PC-9 (cell line): ENCODE results near the gene EDARADD. TPM values are rescaled to one million over a fixed set of nuclear protein-coding genes. Genes with fewer than 3 reads are reported as not detected.
"Not testable (repeated sequence)": the region's sequence is repeated elsewhere in the genome, so short reads cannot be mapped to it uniquely, and the experiment has no call there.

Experiments used
- BruUV-seq: library from RNA; stranded (reverse); fragments of 400-500 nt; replicated peaks from 2 replicates; lab custom pipeline; 2021; lab: Mats Ljungman, UMichigan
- CTCF ChIA-PET: fragments of 300-600 bp; sonication (Branson Sonifier 250); formaldehyde crosslinking; loops from one replicate; lab custom pipeline; 2022; ENCODE audit warnings: antibody characterized with exemption; lab: Charles Lee
- POLR2A ChIA-PET: fragments of 300-600 bp; sonication (Branson Sonifier 250); formaldehyde crosslinking; loops from one replicate; lab custom pipeline; 2022; ENCODE audit warnings: antibody characterized with exemption; ENCODE audit not compliant: unreplicated experiment; lab: Charles Lee
- DNase-seq, 2 experiments: peaks; one replicate each; pipeline versions ENCODE4 v3.0.0 to v3.0.0-alpha.2; 2015 to 2022; ENCODE audit warnings: mixed read lengths in 1 of 2
- H2AFZ ChIP-seq: fragments of 200-600 bp; sonication (generic); 2 replicates; pipeline ENCODE4 v1.8.1; 2017; ENCODE audit warnings: antibody characterized with exemption
- H3F3A ChIP-seq: fragments of 200-600 bp; sonication (generic); 2 replicates; pipeline ENCODE4 v1.8.1; 2017; ENCODE audit warnings: antibody characterized with exemption, mild to moderate bottlenecking, low read depth; ENCODE audit not compliant: insufficient read depth
- H3K27ac ChIP-seq: fragments of 200-600 bp; sonication (generic); 2 replicates; pipeline ENCODE4 v1.6.1; 2016; ENCODE audit warnings: mixed run types
- H3K27me3 ChIP-seq: fragments of 200-600 bp; sonication (generic); 2 replicates; pipeline ENCODE4 v1.6.1; 2016; ENCODE audit warnings: low read depth, mixed run types; ENCODE audit not compliant: insufficient read depth
- H3K36me3 ChIP-seq: fragments of 200-600 bp; sonication (generic); 2 replicates; pipeline ENCODE4 v1.6.1; 2016; ENCODE audit warnings: low read depth, mixed run types
- H3K4me1 ChIP-seq: fragments of 200-600 bp; sonication (generic); replicated peaks from 2 replicates; pipeline ENCODE4 v1.6.1; 2016; ENCODE audit warnings: mixed run types; ENCODE audit not compliant: insufficient read depth
- H3K4me2 ChIP-seq: fragments of 200-600 bp; sonication (generic); 2 replicates; pipeline ENCODE4 v1.6.1; 2017; ENCODE audit warnings: mixed run types
- H3K4me3 ChIP-seq: fragments of 200-600 bp; sonication (generic); 2 replicates; pipeline ENCODE4 v1.6.1; 2016; ENCODE audit warnings: mixed run types
- H3K79me2 ChIP-seq: fragments of 200-600 bp; sonication (generic); 2 replicates; pipeline ENCODE4 v1.6.1; 2017; ENCODE audit warnings: low read depth, mixed run types
- H3K9me2 ChIP-seq: fragments of 200-600 bp; sonication (generic); 2 replicates; pipeline ENCODE4 v1.8.1; 2017; ENCODE audit warnings: mild to moderate bottlenecking; ENCODE audit not compliant: insufficient read depth
- H3K9me3 ChIP-seq: fragments of 200-600 bp; sonication (generic); 2 replicates; pipeline ENCODE4 v1.8.1; 2016; ENCODE audit warnings: low read depth; ENCODE audit not compliant: insufficient read depth
- H4K20me1 ChIP-seq: fragments of 200-600 bp; sonication (generic); 2 replicates; pipeline ENCODE4 v1.8.1; 2017; ENCODE audit not compliant: insufficient read depth
- EZH2 ChIP-seq: fragments of 200-600 bp; sonication (generic); IDR thresholded peaks from 2 replicates; pipeline ENCODE4 v1.8.0; 2017; ENCODE audit warnings: antibody characterized with exemption, low read depth
- intact Hi-C: fragments of 100-400 bp; cut with micrococcal nuclease; formaldehyde crosslinking; loops from one replicate; pipeline ENCODE4 v1.10.0; 2022; ENCODE audit not compliant: unreplicated experiment
- total RNA-seq: library from RNA; stranded (reverse); gene quantifications from 2 replicates; pipeline ENCODE4 v1.2.3, GENCODE V29; 2021
- TF ChIP-seq, protein P1 (sequence below): fragments of 200-600 bp; sonication (generic); conservative IDR thresholded peaks from 2 replicates; pipeline ENCODE4 v1.6.1; 2017; ENCODE audit warnings: mixed run types, antibody characterized with exemption, mild to moderate bottlenecking, moderate library complexity

The EDARADD gene
- total RNA-seq, 1 experiment from 2014 or later, result not detected

DNA sequence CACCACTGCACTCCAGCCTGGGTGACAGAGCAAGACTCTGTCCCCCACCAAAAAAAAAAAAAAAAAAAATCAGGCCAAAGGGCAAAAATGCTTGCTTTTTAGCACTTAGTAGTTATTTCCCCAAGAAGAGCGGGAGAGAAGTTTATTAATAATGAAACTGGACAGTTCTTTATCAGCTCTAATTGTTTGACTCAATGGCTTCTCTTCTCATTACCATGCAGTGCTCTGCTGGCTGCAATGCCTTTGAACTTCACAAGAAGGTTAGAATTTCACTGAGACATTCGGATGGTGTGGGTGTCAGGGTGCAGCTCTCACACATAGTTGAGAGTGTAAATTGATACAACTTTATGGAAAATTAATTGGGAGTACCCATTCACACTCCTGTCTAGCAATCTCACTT is 63.7 kb downstream of the EDARADD start:
- DNase-seq, result no peak
- Histone ChIP-seq H3K4me1 (peaks cover 7% of the 10 kb centered on the region; the same call in 1 of the 2 replicates), H3K27ac (no peak overlapping the region), H3F3A (no peaks in the 10 kb centered on the region), H3K9me2 (no peaks in the 10 kb centered on the region), H3K4me2 (no peak overlapping the region), H3K27me3 (no peaks in the 10 kb centered on the region), H2AFZ (no peak overlapping the region), H3K4me3 (no peak overlapping the region), H3K9me3 (no peaks in the 10 kb centered on the region), H3K79me2 (no peaks in the 10 kb centered on the region), H3K36me3 (no peaks in the 10 kb centered on the region), H4K20me1 (no peaks in the 10 kb centered on the region)
- POLR2A ChIA-PET, result no interaction called here
- BruUV-seq, result no TSS peak
- intact Hi-C loops, result no loop called here
- TF ChIP-seq, protein P1, sequence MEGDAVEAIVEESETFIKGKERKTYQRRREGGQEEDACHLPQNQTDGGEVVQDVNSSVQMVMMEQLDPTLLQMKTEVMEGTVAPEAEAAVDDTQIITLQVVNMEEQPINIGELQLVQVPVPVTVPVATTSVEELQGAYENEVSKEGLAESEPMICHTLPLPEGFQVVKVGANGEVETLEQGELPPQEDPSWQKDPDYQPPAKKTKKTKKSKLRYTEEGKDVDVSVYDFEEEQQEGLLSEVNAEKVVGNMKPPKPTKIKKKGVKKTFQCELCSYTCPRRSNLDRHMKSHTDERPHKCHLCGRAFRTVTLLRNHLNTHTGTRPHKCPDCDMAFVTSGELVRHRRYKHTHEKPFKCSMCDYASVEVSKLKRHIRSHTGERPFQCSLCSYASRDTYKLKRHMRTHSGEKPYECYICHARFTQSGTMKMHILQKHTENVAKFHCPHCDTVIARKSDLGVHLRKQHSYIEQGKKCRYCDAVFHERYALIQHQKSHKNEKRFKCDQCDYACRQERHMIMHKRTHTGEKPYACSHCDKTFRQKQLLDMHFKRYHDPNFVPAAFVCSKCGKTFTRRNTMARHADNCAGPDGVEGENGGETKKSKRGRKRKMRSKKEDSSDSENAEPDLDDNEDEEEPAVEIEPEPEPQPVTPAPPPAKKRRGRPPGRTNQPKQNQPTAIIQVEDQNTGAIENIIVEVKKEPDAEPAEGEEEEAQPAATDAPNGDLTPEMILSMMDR, result no peak
- TF ChIP-seq EZH2, result no peak
- CTCF ChIA-PET, result no interaction called here

DNA sequence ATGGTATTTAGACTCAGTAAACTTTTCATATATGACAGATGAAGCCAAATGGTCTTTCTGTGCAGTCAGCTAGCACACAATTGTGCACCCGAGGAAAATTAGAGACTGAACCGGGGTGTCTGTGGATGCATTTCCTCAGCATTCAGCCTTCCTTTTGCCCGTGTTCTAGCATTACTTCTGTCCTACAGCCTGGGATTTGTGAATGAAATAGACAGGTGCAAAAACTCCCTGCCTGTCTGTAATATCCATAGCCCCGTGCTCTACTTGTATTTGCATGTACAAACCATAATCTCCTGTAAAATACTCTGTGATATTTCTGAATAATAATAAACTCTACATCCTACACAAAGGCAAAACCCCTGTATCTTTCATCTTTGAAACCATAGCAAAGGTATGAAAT is 64.9 kb downstream of the EDARADD start:
- intact Hi-C loops, result no loop called here
- BruUV-seq, result no TSS peak
- POLR2A ChIA-PET, result no interaction called here
- no peak overlapping the region for H3K4me3 ChIP-seq
- peaks cover 7% of the 10 kb centered on the region; the same call in 1 of the 2 replicates for H3K4me1 ChIP-seq
- H3F3A ChIP-seq, result no peaks in the 10 kb centered on the region
- no peak overlapping the region for H3K4me2 ChIP-seq
- no peak overlapping the region for H2AFZ ChIP-seq
- no peaks in the 10 kb centered on the region for H3K36me3 ChIP-seq
- no peak for DNase-seq
- H3K9me3 ChIP-seq, result no peaks in the 10 kb centered on the region
- H3K27ac ChIP-seq, result no peak overlapping the region
- no peak for TF ChIP-seq EZH2
- TF ChIP-seq, protein P1, result no peak
- no peaks in the 10 kb centered on the region for H3K9me2 ChIP-seq
- no peaks in the 10 kb centered on the region for H4K20me1 ChIP-seq
- no peaks in the 10 kb centered on the region for H3K79me2 ChIP-seq
- CTCF ChIA-PET, result no interaction called here
- no peaks in the 10 kb centered on the region for H3K27me3 ChIP-seq

DNA sequence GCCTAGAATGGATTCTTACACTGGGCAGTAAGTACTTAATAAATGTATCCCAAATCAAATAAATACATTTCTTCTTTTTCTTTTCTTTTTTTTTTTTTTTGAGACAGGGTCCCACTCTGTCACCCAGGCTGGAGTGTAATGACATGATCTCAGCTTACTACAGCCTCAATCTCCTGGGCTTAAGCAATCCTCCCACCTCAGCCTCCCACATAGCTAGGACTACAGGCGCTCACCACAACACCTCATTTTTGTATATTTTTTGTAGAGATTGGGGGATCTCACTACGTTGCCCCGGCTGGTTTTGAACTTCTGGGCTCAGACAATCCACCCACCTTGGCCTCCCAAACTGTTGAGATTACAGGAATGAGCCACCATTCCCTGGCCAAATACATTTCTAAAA is 66.0 kb downstream of the EDARADD start:
- Histone ChIP-seq H3K9me3 (no peaks in the 10 kb centered on the region), H3K79me2 (no peaks in the 10 kb centered on the region), H3F3A (no peaks in the 10 kb centered on the region), H2AFZ (no peak overlapping the region), H4K20me1 (no peaks in the 10 kb centered on the region), H3K9me2 (no peaks in the 10 kb centered on the region), H3K4me1 (peaks cover 7% of the 10 kb centered on the region; the same call in 1 of the 2 replicates), H3K27me3 (no peaks in the 10 kb centered on the region), H3K4me2 (no peak overlapping the region), H3K36me3 (no peaks in the 10 kb centered on the region), H3K4me3 (no peak overlapping the region), H3K27ac (no peak overlapping the region)
- TF ChIP-seq EZH2, result no peak
- TF ChIP-seq, protein P1, result no peak
- intact Hi-C loops, result no loop called here
- BruUV-seq, result no TSS peak
- DNase-seq, result no peak
- ChIA-PET CTCF (interaction anchor here (0.7 kb wide), 1 partner anchor 295 kb away, joined by 4 read pairs; no protein-coding TSS in a partner anchor), POLR2A (no interaction called here)

DNA sequence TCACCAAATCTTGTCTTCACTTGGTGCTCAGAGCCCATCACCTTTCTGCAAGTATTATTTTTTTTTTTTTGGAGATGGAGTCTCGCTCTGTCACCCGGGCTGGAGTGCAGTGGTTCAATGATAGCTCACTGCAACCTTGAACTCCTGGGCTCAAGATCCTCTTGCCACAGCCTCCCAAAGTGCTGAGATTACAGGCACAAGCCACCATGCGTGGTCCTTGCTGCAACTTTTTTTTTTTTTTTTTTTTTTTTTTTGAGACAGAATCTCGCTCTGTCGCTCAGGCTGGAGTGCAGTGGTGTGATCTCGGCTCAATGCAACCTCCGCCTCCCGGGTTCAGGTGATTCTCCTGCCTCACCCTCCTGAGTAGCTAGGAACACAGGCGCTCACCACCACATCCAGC is 70.1 kb downstream of the EDARADD start:
- H3K27ac ChIP-seq, H3K4me1 ChIP-seq, H4K20me1 ChIP-seq, H3K79me2 ChIP-seq, H3K4me3 ChIP-seq, H3K9me3 ChIP-seq, H3F3A ChIP-seq, DNase-seq, BruUV-seq, H3K4me2 ChIP-seq, H3K36me3 ChIP-seq, H3K27me3 ChIP-seq, intact Hi-C loops, H2AFZ ChIP-seq, POLR2A ChIA-PET, H3K9me2 ChIP-seq, CTCF ChIA-PET: not testable (repeated sequence)
